HG03354 (cell line): ENCODE data around the gene ZDHHC19.
"Not testable (repeated sequence)": the region's sequence is repeated elsewhere in the genome, so short reads cannot be mapped to it uniquely, and the experiment has no call there.

Experiments used
- ATAC-seq: cut with Tn5 transposase; IDR thresholded peaks from one replicate; pipeline ENCODE4 v1.9.1; 2021; ENCODE audit warnings: mild to moderate bottlenecking; ENCODE audit not compliant: unreplicated experiment, poor library complexity, severe bottlenecking

Gene ZDHHC19

DNA sequence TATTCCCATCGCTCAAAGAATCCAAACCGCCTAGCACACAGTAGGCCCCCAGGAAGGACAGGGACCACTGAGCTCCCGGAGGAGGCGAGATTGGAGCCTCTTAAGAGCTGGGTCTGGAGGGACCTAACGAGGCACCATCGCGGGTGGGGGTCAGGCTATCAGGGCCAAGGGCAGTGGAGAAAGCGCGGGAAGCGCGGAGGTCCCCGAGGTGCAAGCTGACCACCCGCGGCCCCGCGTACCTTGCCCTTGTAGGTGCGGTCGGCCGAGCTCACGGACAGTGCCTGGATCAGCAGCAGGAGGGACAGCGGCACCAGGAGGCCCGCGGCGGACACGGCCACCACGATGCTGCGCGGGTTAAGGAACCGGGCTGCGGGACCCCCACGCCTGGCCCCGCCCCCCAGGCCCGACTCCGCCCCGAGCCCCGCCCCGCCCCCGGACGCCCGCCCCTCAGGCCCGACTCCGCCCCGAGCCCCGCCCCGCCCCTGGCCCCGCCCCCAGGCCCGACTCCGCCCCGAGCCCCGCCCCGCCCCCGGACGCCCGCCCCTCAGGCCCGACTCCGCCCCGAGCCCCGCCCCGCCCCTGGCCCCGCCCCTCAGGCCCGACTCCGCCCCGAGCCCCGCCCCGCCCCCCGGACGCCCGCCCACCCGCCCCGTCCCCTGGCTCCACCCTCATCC, 3.9 kb downstream of the ZDHHC19 start:
- ATAC-seq: no peak

DNA sequence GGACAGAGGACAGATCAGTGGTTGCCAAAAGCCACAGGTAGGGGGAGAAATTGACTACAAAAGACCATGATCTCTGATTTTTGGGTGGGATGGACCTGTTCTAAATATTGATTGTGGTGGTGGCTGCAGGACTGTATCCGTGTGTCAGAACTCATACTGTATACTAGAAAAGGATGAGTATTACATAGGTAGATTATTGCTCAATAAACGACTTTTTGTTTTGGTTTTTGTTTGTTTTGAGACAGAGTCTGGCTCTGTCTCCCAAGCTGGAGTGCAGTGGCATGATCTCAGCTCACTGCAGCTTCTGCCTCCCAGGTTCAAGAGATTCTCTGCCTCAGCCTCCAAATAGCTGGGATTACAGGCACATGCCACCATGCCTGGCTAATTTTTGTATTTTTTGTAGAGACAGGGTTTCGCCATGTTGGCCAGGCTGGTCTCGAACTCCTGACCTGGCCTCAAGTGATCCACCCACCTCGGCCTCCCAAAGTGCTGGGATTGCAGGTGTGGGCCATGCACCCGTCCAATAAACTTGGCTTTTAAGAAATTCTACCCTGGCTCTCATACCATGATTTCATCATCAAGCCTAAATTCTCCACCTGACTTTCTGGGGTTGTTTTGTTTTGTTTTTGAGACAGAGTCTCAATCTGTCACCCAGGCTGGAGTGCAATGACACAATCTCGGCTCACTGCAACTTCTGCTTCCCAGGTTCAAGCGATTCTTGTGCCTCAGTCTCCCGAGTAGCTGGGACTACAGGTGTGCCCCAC, 5.6 kb downstream of the ZDHHC19 start:
- ATAC-seq: not testable (repeated sequence)

DNA sequence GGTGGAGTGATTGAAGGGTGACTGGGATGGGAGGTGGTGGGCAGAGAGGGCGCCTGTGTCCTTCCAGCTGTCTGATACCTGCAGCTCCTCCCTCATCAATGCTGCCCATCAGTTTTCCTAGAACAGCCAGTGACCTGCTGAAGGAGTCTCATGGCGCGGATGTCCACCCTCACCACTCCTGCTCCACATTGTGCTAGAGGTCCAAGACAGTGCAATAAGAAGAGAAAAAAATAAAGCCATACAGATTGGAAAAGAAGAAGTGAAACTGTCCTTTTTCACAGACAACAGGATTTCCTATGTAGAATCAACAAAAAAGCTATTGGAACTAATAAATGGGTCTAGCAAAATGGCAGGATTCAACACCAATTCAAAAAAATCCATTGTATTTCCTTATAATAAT, 7.4 kb downstream of the ZDHHC19 start:
- ATAC-seq: no peak

DNA sequence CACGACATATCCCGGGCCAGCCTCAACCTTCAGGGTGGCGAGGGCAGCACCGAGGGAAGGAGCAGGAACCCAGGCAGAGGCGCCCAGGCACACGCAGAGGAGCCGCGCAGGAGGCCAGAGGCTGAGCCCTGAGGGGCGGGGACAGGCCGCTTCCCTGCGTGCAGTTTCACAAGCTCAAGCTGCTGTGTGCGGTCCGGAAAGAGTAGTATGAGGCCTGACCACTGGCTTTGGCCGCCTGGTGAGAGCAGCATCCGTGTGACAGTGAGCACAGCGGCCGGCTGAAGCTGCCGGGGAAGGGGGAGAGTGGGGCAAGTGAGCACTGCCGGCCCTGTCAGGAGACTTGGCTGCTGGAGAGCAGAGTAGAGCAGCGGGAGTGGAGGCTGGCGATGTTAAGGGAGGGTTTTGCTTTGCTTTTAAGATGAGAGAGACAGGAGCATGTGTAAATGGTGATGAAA, 8.7 kb downstream of the ZDHHC19 start:
- ATAC-seq: peak; percentile 77

DNA sequence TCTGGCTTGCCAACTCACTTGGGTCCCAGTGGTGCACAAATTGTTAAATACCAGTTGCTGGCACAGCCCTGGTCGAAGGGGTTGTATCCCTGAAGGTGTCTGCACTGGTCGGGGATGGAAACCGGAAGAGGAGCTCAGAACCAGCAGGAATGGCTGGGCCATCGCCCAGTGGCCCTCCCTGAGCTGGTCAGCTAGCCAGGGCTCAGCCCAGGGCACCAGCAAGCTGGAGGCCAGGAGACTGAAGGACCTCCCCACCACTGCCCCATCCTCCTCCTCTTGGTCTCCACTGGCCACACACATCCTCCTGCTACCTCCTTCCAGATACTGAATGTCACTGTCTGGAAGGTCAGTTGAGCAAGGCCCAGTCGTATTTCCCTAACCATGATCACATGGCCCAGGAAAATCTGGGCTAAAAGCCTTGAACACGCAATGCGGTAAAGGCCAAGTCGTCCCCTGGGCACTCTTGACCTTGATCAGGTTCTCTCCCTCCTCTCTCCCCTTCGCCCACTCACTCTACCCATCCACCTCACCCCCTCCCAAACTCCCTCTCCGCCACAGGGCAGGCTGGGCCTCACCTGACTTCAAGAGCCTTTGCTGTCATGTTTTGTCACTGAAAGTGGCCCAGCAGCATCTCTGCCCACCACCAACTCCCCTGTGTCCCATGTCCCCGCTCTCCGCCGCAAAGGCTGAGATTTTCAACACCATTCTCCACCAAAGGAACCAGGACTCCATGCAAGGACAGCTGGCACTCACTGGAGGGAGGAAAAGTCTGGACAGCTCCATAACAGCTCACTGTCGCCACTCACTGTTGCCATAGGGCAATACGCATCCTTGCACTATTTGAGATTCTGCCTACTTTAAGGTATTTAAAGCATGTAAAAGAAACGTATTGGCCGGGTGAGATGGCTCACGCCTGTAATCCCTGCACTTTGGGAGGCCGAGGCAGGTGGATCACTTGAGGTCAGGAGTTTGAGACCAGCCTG, 12.1 kb downstream of the ZDHHC19 start:
- no peak for ATAC-seq

DNA sequence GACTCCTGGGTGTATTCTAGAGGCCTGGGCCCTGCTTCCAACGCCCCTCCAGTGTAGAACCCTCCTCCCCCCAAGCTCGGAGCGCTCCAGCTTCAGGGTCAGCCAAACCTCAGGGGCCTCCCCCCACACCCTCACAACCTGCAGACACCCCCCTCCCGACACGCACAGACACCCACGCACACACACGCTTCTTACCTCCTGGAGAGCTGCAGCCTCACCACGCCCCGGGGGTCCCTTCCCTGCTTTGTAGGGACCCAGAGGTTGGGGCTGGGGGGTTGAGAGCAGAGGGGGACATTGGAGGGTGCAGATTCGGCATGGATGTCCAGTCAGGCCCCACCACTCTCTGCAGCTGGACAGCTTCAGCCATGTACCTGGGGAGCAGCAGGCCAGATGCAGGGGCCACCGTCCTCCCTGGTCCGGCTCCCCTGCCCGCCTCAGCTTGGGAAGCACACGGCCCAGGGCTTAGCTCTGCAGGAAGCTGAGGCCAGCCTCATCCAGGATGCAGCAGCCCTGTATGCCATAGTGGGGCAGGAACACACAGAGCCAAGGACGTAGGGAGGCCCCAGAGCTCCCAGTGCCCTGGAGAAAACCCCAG, 13.0 kb downstream of the ZDHHC19 start:
- no peak for ATAC-seq

DNA sequence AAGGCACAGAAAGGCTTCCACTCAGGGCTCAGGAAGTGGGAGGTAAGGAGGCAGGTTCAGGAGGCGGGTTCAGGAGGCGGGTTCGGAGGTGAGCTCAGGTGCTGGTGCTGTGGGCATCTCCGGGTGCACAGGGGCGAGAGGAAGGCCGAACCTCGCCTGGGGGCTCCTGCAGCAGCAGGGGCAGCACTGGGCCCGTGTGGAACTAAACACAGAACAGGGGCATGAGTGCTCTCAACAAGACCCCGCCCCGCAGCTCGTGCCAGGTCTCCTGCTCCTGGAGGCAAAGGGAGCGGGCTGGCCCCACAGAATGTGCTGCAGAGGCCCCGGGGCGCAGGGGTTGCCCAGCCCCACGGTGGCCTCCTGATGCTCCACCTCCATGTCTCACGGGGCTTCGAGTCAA, 13.7 kb downstream of the ZDHHC19 start:
- ATAC-seq: no peak

DNA sequence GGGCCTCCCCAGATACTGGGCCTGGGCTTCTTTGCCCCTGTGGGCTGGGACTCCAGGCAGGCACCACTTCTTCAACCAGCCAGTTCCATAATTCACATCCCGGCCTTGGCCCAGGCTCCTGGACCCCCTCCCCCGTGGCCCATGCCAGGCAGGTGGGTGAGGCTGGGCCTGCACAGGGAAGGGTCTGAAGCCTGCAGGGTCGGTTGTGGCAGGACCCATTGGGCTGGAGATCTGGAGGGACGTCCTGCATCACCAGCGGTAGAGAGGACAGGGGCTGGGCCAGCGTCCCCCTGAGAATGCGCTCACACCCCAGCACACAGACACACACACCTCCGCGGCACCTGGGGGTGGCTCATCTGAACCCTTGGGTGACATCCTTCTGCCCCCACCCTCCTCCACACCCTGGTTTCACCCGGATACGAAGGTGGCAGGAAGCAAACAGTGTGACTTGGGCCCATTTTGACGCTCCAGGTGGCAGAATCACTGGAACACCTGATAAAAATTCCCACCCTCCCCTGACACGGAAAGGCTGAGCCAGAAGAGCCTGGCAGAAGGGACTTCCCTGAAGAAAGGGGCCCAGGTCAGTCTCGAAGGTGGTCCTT, 15.4 kb downstream of the ZDHHC19 start:
- no peak for ATAC-seq

DNA sequence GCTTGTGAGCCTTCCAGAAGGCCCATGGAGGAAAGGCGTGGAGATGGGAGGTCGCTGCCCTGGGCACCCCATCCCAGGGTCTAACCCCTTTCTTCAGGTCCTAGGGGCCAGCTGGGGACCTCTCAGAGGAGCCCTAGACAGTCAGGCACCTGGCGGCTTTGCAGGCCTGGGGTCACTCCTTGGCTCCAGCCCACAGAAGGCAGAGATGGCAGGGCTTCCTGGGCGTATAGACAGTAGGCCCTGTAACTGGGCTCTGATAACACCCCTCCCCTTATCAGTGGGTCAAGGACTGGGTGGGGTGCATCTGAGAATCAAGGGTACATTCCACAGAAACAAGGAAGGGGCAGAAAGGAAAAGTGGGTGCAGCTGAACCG, 16.7 kb downstream of the ZDHHC19 start:
- no peak for ATAC-seq

DNA sequence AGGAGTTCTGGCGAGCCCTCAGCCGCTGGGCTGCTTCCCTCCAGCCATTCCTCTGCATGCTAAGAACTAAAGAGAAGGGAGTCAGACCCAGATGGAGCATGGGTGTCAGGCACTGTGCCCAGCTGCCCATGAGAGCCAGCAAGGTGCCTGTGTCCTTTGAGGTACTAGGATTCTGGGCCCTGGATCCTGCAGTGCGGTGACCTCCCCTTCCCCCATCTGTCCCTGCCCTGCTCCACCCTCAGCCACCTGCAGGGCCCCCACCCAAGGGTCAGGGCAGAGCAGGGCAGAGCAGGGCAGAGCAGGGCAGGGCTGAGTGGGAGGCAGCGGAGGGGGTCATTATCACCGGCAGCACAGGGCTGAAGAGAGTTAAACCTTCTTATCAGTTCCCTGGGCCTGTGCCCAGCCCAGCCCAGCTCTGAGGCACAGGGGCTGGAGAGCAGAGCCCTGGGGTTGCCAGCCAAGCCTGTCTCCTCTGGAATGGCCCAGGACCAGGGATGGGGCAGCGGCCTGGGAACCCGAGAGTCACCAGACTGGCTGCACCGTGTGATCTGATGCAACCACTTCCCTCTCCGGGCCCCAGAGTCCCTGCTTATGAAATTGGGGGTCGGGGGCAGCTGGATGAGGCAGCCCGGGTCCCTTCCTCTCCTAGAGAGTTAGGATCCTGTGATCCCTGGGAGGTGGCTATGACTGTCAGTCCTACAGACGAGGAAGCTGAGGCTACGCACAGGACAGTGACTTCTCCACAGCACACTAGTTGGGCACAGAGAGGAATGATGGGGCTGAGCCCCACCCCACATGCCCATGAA, 17.3 kb downstream of the ZDHHC19 start:
- ATAC-seq: no peak

DNA sequence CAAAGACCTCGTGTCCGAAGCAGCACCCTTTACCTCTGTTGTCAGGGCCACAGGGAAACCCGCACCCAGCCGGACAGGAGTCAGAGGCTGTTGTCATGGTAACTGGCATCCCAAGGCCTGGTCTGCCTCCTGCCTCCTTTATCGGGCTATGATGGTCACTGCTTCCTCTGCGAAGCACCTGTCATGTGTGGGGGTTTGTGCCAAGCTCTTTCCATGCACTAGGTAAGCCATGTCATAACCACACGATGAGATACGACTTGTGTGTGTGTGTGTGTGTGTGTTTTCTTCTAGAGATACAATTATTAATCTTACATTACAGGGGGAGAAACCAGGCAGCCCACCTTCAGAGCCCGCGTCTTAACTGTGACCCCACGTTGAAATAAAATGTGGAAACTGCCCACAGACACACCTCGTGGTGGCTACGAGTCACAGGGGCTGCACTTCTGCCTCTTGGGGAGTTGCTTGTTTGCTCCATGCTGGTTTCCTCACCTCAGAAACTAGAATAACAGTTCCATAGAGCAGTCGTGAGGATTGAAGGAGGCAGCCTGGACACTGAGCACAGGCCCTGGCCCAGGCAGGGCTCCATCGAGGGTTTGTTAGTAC, 18.0 kb downstream of the ZDHHC19 start:
- ATAC-seq: no peak

DNA sequence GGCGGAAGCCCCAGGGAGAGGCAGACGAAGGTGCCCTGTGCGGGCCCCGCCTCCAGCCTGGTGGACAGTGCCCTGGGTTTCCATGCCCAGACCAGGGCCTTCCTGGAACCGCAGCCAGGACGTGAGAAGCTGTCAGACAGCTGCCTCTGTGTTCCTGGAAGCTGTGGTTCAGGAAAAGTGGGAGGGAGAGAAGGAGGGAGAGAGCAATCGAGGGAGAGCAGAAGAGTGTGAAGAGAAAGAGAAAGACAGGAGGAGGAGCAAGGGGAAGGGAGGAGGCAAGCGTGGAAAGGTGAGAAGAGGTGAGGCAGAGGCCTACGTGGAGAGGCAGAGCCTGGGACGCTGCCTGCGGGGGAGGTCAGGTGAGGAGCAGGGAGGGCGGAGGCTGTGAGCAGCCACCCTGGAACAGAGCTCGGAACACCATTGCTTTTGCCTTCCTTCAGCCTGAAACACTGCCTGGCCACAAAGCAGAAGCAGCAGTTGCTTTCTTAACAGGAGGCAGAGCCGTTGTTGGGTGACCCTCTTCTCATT, 18.6 kb downstream of the ZDHHC19 start:
- ATAC-seq: peak; percentile 25

DNA sequence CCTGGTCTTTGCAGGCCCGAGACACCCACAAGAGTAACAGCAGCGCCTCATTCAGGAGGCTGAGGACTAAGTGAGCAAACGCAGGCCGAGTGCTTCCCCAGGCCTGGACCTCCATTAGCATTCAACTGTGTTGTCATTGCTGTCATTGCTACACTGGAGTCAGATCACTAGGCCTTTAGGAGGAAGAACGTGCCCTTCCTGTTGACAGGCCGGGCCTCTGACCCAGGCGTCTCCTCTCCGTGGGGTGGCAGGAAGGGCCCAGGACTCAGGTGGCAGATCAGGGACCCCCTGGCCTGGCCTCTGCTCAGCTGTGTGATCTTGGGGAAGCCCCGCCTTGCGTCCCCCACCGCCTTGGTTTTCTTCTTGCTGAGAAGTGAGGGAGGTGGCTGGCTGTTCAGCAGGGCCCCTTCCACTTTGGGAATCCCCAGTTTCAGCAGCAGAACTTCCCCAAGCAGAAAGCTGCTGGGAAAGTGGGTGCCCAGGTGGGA, 19.1 kb downstream of the ZDHHC19 start:
- ATAC-seq: peak; percentile 54

DNA sequence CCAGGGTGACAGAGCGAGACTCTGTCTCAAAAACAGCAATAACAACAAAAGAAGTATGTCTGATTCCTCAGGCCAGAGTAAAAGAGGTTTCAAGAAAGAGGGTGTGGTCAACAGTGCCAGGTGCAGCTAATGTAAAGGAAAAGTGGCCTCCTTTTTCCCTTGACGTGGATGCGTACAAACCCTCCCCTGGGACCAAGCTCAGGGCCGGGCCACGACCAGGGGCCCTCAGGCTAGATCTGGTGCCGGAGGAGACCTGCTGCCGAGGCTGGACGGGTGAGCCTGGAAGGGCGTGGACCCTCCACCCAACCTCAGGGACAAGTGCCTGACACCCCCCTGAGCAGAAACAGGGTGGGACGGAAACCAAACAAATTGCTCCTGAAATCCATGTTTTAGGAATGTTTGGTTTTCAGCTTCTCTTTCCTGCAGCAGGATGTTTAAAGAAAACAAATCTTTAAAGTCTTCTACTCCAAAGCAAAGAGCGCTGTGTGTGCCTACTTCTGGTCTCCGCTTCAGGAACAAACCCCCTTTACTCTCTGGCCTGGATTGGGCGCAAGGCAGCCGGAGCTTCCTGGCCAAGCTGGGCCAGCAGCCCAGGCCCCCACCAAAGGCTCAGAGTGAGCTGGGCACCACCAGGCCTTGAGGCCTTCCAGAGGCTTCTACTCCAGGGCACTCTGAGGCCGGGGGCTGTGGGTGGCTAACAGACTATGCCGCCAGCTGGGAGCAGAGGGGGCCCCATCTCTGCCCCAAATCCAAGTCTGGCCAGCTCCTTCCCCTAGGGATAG, 21.4 kb downstream of the ZDHHC19 start:
- no peak for ATAC-seq

DNA sequence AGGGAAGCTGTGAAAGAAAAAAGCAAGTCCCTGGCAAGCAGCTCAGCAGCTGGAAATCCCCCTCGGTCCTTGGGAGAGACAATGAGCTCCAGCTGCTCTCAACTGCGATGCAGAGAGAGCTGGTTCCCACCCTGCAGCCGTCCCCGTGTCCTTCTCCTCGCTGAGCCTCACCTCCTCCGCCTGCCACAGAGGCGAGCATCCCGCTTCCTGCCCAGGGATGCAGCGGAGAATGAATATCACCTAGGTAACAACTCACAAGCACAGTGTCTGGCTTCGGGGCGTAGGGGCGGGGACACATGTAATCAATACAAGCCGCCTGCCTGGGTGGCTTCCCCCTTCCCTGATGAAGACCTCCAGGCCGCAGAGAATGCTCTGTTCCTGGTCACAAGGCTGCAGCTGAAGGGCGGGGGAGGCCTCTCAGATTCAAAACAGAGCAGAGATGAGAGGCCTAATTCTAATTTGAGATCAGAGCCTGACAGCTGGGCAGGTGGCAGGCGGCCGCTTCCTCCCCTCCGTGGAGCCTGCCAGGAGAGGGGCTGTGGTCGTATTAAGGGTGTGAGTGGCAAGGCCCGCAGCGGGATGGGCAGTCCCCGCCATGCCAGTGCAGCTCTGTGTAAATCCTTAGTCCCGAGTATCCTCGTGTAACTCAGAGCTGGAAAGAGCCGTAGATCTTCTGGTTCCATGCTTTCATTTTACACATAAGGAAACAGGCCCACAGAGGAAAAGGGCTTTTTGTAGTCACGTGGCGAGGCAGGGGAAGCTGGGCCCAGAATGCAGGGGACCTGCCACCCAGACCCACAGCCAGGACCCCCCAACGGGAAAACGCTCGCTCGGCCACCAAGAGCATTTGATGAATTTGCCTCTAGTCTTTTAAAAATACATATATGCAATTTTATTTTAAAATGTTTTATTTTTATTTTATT, 24.3 kb downstream of the ZDHHC19 start:
- ATAC-seq: peak; percentile 68

DNA sequence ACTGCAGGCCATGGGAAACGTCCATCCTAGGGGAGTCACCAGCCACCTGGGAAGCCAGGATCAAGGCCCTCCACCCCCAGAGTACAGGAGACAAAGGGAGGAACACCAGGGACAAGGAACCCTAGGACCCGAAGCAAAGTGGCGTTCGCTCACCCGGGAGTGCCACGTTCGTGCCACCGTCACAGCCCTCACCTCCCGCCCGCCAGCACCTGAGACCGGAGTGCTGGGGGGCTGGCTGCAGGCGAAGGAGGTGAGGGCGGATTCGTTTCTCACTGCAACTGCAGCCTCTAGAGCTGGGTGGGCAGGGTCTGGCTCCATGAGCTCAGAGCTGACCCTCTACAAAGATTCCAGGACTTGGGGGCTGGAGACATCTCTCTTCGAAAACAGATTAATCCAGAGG, 26.3 kb downstream of the ZDHHC19 start:
- no peak for ATAC-seq
